ENCODE results near the gene ZNF32.

Gene ZNF32

DNA sequence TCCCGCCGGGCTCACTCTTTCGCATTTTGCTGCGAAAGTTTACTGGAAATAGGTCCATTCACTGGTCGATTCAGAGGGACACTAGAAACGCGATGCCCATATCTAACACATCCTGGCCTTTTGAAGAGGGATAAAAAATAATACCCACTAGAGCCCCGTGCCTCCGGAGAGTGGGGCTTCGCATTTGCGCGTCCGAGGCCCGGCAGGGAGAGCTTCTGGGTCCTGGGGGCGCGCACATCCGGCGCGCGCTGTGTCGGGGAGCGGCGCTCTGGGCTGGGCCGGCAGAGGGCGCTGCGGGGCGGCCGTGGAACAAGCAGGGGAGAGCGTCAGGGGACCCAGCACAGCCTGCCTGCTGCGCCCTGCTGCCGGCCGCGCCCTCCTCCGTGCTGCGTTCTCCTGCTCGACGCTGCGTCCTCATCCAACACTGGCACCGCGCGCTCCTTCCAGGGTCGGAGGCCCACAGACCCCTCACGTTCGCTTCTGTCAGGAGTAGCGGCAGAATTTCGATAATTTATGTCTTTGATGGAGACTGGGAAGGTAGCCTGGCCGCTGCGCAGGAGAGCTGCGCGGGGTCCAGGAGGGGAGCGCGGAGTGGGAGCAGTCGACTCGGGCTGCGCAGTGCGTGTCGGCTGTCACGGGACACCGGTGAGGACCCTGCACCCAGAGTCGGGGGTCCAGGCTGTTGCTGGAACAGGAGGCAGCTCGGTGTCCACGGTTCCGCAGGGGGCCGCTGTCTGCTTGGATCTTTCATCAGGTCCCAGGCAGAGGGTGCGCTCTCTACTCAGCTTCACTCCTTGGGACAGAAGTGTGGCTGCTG is 41.5 kb upstream of the ZNF32 start:
- TF ChIP-seq, protein P1, sequence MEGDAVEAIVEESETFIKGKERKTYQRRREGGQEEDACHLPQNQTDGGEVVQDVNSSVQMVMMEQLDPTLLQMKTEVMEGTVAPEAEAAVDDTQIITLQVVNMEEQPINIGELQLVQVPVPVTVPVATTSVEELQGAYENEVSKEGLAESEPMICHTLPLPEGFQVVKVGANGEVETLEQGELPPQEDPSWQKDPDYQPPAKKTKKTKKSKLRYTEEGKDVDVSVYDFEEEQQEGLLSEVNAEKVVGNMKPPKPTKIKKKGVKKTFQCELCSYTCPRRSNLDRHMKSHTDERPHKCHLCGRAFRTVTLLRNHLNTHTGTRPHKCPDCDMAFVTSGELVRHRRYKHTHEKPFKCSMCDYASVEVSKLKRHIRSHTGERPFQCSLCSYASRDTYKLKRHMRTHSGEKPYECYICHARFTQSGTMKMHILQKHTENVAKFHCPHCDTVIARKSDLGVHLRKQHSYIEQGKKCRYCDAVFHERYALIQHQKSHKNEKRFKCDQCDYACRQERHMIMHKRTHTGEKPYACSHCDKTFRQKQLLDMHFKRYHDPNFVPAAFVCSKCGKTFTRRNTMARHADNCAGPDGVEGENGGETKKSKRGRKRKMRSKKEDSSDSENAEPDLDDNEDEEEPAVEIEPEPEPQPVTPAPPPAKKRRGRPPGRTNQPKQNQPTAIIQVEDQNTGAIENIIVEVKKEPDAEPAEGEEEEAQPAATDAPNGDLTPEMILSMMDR (IDR thresholded peaks at IDR 0.05; ENCODE audit: insufficient read depth, low read length, poor library complexity, severe bottlenecking), result peak; percentile 22
- TF ChIP-seq EZH2phosphoT487 (conservative IDR thresholded peaks at IDR 0.05; ENCODE audit: low read length), result no peak
- Histone ChIP-seq H4K20me1 (ENCODE audit: low read depth, low read length) (no peaks in the 10 kb centered on the region), H3K9me3 (ENCODE audit: insufficient read depth, low read length) (no peaks in the 10 kb centered on the region), H3K9me2 (replicated peaks; ENCODE audit: insufficient read depth, low read length) (no peaks in the 10 kb centered on the region), H3K27me3 (ENCODE audit: low read length) (0 out of 2 replicates have a peak, but pooled peaks cover 2% of the 10 kb centered on the region), H3K79me2 (ENCODE audit: insufficient read depth, low read length) (no peaks in the 10 kb centered on the region), H3K4me3 (ENCODE audit: insufficient read depth, low read length, poor library complexity, severe bottlenecking) (no peak overlapping the region), H3K27ac (ENCODE audit: low read depth, low read length) (no peak overlapping the region), H3F3A (ENCODE audit: insufficient read depth) (no peaks in the 10 kb centered on the region), H3K9ac (ENCODE audit: low read length) (no peak overlapping the region), H3K4me2 (ENCODE audit: low read depth, low read length, poor library complexity, severe bottlenecking) (no peak overlapping the region), H3K36me3 (ENCODE audit: low read length) (no peaks in the 10 kb centered on the region), H2AFZ (ENCODE audit: low read depth, low read length, severe bottlenecking) (no peak overlapping the region)

DNA sequence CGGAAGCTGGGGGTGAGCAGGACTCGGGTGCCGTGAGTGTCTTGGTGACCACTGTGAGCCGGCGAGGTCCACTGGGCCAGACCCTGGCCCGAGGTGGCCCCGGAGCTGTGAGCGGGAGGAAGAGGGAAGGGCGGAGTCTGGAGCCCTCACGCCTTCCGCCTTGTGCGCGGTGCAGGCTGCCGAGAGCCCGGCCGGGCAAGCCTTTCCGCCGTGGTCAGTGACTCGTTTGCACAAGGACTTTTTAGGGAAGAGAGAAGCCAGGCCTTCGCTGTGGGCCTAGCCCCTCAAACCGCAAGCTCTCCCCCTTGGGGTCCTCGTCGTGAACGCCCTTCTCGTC is 40.9 kb upstream of the ZNF32 start:
- Histone ChIP-seq H3K9me3 (ENCODE audit: insufficient read depth, low read length) (no peaks in the 10 kb centered on the region), H3K36me3 (ENCODE audit: low read length) (no peaks in the 10 kb centered on the region), H2AFZ (ENCODE audit: low read depth, low read length, severe bottlenecking) (no peak overlapping the region), H3K9me2 (replicated peaks; ENCODE audit: insufficient read depth, low read length) (no peaks in the 10 kb centered on the region), H3K27me3 (ENCODE audit: low read length) (0 out of 2 replicates have a peak, but pooled peaks cover 2% of the 10 kb centered on the region), H4K20me1 (ENCODE audit: low read depth, low read length) (no peaks in the 10 kb centered on the region), H3K9ac (ENCODE audit: low read length) (no peak overlapping the region), H3K4me2 (ENCODE audit: low read depth, low read length, poor library complexity, severe bottlenecking) (no peak overlapping the region), H3K79me2 (ENCODE audit: insufficient read depth, low read length) (no peaks in the 10 kb centered on the region), H3K27ac (ENCODE audit: low read depth, low read length) (no peak overlapping the region), H3F3A (ENCODE audit: insufficient read depth) (no peaks in the 10 kb centered on the region), H3K4me3 (ENCODE audit: insufficient read depth, low read length, poor library complexity, severe bottlenecking) (no peak overlapping the region)
- TF ChIP-seq, protein P1 (IDR thresholded peaks at IDR 0.05; ENCODE audit: insufficient read depth, low read length, poor library complexity, severe bottlenecking), result no peak
- TF ChIP-seq EZH2phosphoT487 (conservative IDR thresholded peaks at IDR 0.05; ENCODE audit: low read length), result no peak

DNA sequence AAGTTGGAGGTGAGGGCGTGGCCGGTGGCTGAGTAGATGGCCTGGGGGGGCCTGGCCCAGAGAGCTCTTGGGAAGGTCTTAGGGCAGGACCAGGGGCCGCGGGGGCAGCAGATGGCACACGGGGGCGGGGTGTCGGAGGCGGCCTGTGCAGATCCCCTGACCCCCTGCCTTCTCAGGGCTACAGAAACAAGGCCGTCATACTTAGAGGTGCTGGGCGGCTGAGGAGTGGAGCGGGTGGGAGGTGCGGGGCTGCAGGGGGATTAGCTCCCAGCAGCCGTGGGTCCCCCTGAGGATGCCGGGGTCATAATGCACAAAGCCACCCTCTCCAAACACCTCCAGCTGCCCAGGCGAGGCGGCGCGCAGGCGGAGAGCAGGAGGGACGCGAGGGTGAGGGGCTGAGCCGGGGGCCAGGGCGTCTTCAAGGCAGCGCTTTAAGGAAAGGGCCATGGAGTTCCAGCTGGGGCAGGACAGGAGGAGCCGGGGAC is 40.4 kb upstream of the ZNF32 start:
- H3K79me2 ChIP-seq (ENCODE audit: insufficient read depth, low read length), result no peaks in the 10 kb centered on the region
- no peak overlapping the region for H2AFZ ChIP-seq (ENCODE audit: low read depth, low read length, severe bottlenecking)
- H3K9ac ChIP-seq (ENCODE audit: low read length), result no peak overlapping the region
- no peaks in the 10 kb centered on the region for H4K20me1 ChIP-seq (ENCODE audit: low read depth, low read length)
- no peak overlapping the region for H3K4me3 ChIP-seq (ENCODE audit: insufficient read depth, low read length, poor library complexity, severe bottlenecking)
- no peaks in the 10 kb centered on the region for H3F3A ChIP-seq (ENCODE audit: insufficient read depth)
- H3K27me3 ChIP-seq (ENCODE audit: low read length), result 0 out of 2 replicates have a peak, but pooled peaks cover 2% of the 10 kb centered on the region
- H3K9me2 ChIP-seq (replicated peaks; ENCODE audit: insufficient read depth, low read length), result no peaks in the 10 kb centered on the region
- H3K9me3 ChIP-seq (ENCODE audit: insufficient read depth, low read length), result no peaks in the 10 kb centered on the region
- no peak overlapping the region for H3K4me2 ChIP-seq (ENCODE audit: low read depth, low read length, poor library complexity, severe bottlenecking)
- H3K27ac ChIP-seq (ENCODE audit: low read depth, low read length), result no peak overlapping the region
- no peak for TF ChIP-seq EZH2phosphoT487 (conservative IDR thresholded peaks at IDR 0.05; ENCODE audit: low read length)
- TF ChIP-seq, protein P1 (IDR thresholded peaks at IDR 0.05; ENCODE audit: insufficient read depth, low read length, poor library complexity, severe bottlenecking), result no peak
- no peaks in the 10 kb centered on the region for H3K36me3 ChIP-seq (ENCODE audit: low read length)
